H1 (cell line): ENCODE data around the gene RNF151. TPM values are rescaled to one million over a fixed set of nuclear protein-coding genes. Genes with fewer than 3 reads are reported as not detected.

Experiments used
- MAFK ChIP-seq: IDR thresholded peaks from 2 replicates; pipeline ENCODE4 v1.6.1; 2012; ENCODE audit warnings: low read depth, mild to moderate bottlenecking, improper control_type of control experiment, low read length
- NANOG ChIP-seq: IDR thresholded peaks from 2 replicates; pipeline ENCODE4 v1.6.1; 2011; ENCODE audit warnings: low read length, low read depth, mild to moderate bottlenecking, inconsistent platforms; ENCODE audit not compliant: insufficient read depth, poor library complexity, severe bottlenecking
- polyA plus RNA-seq, 7 experiments: library from polyadenylated mRNA; depleted of rRNA in 3 of 7; stranded (reverse) in 5 of 7; unstranded in 2 of 7; fragments of >200 nt in 5 of 7; fragments of 200-250 nt in 2 of 7; gene quantifications; 1 replicate in 5 of 7; 2 replicates in 1 of 7; 4 replicates in 1 of 7; pipeline versions ENCODE4 v1.2.1 to v1.2.3, GENCODE V29; 2011 to 2013; ENCODE audit warnings: missing spikeins in 2 of 7, mixed read lengths in 2 of 7
- total RNA-seq: library from RNA; stranded (reverse); fragmentation: NEBNext Ultra II Directional; extraction: Animal tissue kit (Norgen Biotek cat#: 25700); gene quantifications from 2 replicates; pipeline ENCODE4 v1.2.1, GENCODE V29; 2021

Gene RNF151
- total and polyA plus RNA-seq, 2 of the 8 experiments (the other 6 are each of a cell fraction or from before 2014, with no cell fraction given): not detected

GRCh38 chr16:2007081-2007836, 40.6 kb downstream of the RNF151 start (continued):
- no peak for TF ChIP-seq MAFK
- TF ChIP-seq NANOG: no peak
